Stimulated activated CD8-positive, alpha-beta memory T cell treated with anti-CD3 and anti-CD28 coated beads, Interleukin-15, amount 100 ng/mL, for 1 hour (primary cell): ENCODE results near the gene EPG5.

Experiments used
- DNase-seq: peaks from one replicate; pipeline ENCODE4 v3.0.0-alpha.2; 2020; ENCODE audit warnings: low read depth

The EPG5 gene

DNA sequence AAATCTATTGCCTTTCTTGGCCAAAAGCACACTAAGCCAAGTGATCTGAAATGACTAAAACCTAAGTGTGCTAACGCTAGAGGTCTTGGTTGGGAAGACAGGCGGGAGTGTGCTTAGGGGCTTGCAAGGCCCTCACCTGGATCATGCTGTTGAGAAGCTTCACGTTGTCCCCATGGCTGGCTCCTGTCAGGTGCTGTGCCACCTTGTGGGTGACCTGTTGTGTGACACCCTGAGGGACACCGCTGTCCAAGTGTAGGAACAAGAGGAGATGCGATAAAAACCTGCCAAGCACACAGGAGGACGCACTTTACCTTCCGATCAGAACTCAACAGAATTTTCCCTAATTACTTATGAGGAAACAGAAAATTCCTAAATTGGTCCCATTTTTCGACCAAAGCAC is 50.8 kb downstream of the EPG5 start:
- no peak for DNase-seq

DNA sequence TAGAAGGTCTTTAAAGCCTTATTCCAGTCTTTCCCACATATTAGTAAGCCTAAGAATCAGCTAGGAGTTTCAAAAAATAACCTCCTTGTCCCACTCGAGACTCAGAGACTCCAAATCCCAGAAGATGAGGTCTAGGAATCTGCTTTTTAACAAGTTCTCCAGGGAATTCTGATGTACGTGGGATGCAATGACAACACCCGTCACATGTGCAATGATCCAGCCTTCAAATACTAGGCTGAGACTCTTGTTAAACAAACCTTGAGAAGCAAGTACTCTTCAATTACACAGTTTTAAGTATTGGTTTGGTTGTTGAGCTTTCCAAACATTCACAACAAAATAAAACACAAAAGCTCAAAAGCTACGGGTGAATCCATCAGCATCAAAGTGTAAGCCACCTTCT is 53.9 kb downstream of the EPG5 start:
- DNase-seq = no peak

DNA sequence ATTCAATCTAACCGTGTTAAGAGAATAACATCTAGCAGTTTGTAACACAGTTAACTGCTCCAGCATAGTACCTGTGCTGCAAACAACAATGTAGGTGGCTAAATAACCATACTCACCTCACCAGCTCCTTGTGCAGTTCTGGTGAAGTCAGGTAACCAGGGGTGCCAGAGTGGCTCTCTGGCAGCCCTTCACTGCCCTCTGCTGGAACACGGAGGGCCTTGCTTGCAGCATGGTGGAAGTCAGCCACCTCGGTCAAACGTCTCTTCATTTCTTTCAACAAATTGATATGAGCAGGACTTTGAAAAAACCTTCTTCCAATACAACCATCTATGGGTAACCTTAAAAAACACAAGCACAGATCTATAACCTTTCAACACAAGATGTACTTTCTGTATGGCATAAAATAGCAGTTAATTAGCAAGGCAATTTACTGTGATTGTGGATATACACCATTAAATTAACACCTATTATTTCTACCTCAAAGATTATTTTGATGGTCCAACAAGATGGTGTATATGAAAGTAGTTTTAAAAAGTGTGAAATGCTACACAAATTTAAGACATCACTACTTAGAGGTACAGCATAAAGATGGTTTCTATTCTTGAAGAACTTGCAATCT is 56.6 kb downstream of the EPG5 start:
- peak; percentile 26 for DNase-seq

DNA sequence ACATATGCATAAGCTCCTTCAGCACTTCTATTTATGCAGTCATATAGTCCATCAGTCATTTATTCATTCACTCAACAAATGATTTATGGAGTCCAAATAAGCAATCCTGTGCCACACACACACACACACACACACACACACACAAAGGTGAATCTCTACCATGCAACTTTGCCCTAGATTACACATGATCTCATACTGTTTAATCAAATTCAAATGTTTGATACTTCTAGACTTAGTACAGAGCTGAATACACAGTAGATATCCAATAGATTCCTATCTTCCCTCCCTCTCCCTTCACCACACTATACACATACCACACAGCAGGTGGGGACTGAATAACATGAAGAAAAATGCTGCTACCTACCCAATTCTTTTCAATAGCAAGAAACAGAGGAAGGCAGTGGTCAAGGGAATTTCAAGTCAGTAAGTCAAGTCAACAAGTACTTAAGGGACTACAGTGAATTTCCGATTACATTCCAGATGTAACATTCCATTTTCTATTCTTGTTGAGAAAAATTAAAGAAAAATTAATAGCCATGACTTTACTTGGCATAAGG is 65.4 kb downstream of the EPG5 start:
- no peak for DNase-seq

DNA sequence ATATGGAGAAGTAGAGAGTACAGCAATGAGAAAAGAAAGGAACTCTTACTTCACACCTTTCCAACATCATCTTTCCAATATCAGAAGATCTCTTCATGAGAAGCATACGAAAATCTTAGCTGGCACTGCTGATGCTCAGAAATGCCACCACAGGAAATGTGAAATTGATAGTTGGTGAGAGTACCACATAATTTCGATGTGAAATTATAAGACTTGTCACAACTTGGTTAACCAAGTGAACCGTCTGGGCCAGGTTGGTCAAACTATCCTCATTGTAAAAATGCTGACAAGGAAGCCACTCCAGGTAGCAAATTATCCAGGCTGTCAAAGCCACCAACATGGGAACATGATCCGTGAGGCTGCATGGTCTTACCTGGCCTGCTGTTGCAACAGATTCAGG is 66.5 kb downstream of the EPG5 start:
- no peak for DNase-seq

DNA sequence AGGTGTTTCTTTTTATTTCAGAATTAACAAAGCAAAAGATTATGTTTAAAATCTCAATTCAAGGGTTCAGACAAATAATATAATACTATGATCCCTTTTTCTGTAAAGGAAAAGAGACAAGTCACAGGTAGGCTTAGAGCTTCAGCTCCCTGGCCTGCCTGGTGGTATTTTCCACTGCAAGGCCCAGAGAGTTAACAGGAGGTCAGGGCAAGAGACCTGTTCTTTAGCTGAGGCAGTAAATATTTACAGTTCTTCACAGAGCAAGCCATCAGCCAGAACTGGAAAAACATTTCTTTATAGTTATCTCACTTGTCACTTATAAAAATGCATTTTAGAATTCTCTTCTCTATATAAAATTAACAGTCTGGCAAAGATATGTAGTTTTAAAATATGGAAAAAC is 70.1 kb downstream of the EPG5 start:
- DNase-seq = no peak

DNA sequence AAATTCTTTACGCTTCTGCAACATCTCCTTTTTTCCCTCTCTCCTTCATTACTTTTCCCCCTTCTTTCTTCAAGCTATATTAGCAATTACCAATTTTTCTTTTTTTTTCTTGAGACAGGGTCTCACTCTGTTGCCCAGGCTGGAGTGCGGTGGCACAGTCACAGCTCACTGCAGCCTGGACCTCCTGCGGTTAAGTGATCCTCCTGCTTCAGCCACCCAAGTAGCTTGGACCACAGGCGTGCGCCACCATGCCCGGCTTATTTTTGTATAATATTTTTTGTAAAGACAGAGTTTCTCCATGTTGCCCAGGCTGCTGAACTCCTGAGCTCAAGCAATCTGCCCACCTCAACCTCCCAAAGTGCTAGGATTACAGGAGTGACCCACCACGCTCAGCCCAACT is 70.7 kb downstream of the EPG5 start:
- DNase-seq = no peak

DNA sequence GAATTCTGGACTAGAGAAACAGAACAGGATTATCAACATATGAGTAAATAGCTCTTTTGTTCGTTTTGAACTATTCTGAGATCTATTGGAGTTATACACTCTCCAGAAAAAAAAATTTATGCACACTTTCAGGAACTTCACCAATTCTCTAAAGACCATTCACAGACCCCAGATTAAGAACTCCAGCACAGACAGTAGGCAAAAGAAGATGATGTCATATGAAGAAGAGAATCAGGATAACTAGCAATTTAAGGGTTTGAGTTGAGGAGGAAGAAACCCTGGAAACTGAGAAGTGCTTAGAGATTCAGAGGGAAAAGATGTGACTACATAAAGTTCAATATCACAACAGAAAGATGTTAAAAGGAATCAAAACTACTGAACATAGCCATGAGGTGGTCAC is 71.8 kb downstream of the EPG5 start:
- DNase-seq = no peak

DNA sequence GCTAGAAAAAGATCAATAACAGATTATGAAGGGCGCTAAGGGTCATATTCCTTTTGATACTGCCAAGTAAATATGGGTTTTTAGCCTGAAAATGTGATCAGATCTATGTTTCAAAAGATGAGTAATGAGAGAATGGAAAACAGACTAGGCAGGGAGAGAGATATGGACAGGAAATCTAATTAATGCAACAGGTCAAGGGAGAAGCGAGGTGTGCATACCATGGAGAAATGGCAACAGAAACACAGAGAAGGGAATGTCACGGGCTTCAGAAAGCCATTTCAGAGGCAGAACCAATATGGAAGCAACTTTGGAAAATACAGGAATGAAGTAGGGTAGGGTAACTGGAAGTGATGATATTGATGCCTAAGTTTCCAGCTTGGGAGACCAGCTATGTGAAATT is 72.3 kb downstream of the EPG5 start:
- DNase-seq = no peak

DNA sequence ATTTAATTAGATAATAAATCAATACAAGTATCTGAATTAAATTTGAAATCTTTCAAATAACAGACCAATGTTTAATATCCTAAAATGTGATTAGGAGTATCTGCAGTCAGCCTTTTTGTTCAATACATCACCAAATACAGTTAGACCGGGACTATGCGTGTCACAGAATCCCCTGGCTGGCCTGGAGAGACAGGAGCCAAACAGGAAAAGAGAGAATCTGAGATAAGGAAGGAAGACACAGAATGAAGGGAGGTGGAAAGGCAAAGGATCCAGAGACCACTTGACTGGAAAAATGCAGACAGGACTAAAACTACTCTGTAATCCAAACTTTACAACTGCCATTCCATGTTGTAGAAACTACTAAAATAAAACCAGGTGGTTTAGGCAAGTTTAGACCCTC is 75.3 kb downstream of the EPG5 start:
- no peak for DNase-seq

DNA sequence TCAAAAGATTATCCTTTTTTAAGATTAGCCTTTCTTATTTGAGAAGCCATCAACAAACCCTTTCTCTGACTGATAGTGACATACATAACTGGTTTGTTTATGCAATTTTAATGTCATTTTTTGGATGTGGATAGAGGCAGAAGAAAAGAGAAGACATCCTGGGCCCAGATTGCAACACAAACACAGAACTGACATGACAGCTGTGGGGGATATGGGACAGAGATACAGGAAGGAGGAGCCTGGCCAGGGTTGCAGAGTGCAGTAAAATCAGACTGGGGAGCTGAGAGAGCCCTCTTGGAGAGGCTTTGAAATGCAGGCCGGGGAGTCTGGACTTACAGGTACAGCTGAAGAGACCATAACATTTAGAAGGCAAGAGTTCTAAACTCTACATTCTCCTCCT is 76.5 kb downstream of the EPG5 start:
- DNase-seq = no peak

DNA sequence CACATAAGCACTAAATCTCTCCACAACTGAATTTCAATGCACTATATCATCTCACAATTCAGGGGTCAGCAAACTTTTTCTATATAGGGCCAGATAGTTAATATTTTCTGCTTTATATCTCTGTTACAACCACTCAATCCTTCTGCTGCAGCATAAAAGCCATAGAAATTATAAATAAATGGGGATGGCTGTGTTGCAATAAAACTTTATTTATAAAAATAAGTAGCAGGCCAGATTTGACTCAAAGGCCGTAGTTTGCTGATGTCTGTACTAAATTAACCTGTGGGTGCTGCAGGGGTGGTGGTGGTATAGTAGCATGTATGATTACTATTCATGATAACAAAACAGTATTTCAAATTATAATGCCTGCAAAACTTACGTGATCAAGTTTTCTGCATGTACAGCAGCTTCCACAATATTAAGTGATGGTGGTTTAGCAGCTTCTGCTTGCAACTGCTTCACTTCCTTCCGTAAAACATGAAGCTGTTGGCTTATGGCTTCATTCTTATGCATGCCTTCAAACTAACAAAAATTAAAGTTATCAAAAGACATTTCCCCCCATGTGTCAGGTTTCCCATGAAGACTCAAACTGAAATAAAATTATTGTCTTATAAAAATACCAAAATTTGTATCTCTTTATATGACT is 77.6 kb downstream of the EPG5 start:
- no peak for DNase-seq

DNA sequence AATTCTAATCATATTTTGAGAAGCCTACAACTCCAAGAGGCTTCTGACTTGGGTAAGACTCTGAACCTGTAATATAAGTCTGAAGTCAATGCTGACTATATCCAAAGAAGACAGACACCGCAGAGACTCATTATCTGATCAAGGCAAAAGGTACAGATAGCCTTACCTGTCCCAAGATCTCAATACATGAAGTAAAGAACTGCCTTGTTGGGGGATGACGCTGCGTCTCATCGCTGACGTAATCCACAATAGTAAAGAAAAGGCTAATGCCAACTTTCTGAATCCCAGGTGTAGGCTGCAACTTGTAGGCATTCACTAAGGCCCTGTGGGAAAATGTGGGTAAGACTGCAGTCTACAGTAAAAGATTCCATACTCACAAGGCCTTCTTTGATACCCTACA is 79.5 kb downstream of the EPG5 start:
- DNase-seq = no peak

DNA sequence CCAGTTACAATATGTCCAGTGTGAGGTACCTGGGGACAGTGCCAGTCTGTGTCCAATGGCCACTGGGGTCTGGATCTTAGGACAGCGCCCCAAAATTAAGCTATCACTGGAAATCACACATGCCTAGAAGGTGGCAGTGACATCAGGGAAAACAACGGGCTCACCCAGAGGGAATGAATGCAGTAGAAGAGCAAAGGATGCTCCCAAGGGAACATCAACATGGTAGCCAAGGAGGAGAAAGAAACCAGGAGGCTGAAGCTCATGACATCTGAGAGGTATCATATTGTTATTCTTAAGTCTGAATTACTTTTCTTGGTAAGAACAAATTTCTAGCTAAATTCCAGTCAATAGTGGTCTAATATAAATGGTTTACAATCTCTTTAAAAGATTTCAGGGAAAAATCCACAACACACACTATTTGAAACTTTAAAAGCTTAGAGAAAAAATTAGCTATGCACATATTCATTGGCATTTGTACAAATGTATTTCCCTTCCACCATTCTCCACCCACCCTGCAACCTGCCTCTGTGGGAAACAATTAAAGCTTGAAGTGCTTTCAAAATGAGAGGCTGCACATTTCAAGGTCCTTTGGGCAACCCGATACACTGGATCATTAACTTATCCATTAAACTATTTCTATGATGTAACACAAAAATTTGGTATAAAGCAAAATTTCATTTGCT is 86.1 kb downstream of the EPG5 start:
- no peak for DNase-seq

DNA sequence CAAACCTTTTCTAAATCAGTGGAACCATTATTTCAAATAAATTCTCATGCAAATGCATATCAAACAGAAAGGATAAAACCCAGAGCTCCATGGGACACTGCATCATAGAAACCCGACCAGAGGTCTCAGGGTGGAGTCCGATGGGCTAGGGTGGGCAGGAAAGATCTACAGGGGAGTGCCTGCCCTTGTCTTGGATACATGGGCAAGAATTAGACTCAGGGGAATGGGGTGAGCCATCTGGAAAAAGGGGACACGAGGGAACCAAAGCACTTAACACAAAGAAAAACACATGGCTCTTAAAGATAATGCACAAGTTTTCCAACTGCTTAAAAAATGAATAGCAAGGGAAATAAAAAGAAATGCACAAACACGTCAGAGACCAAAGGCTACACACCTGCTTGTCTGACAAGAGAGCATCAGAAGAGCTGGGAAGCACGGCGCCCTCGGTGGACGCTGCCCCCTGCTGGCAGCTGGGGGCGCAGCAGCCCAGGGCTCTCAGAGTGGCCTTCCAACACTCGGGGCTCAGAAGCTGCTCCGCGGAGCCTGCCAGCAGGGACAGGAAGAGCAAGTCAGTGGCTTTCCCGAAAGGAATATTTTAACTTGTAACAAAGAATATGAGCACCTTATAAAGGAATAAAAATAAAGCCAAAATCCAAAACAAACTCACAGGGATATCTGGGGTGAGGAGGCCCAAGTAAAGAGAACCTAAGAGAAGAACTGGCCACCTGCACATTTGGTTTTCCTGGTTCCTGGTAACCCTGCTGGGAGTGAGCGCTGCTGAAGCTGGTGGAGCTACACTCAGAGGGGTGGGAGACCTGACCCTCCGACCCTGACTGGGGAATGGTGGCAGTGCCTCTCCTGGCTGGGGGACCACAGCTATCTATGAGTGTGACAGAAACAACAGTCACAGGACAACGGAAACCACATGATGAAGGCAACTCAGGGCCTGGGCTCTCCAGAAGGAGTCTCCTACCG is 87.2 kb downstream of the EPG5 start:
- DNase-seq = peak; percentile 48

DNA sequence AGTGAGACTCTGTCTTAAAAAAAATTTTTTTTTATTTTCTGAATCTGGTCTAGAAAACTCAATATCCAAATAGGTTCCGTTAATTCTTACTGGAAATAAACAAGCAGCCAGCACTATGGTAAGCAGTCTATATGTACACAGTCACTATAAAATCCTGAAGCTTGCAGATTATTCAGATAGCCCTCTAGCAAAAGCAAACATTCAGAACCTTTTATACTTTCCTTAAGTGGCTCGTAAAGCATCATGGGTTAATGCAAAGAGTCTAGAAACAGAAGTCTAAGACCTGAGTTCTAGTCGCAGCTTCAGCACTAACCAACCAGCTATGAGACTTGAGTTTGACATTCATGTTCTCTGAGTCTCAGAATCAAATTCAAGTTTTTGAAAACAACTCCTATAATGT is 89.7 kb downstream of the EPG5 start:
- no peak for DNase-seq

DNA sequence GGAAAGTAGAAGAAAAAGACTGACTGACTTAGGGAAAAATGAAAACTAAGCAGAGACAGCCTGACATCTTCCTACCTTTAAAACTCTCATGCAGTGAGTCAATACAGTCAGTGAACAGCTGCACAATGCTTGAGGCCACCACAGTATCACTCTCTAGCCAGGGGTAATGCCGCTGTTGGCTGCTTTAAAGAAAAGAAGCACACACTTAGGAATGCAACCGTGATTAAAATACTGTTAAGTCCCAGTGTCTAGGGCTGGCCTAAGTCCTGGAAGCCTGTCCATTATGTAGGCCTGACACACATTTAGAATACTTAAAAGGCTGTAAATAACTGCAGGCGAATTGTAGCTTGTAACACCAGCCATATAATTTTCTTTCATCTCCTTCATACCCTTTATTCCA is 91.0 kb downstream of the EPG5 start:
- DNase-seq = no peak

DNA sequence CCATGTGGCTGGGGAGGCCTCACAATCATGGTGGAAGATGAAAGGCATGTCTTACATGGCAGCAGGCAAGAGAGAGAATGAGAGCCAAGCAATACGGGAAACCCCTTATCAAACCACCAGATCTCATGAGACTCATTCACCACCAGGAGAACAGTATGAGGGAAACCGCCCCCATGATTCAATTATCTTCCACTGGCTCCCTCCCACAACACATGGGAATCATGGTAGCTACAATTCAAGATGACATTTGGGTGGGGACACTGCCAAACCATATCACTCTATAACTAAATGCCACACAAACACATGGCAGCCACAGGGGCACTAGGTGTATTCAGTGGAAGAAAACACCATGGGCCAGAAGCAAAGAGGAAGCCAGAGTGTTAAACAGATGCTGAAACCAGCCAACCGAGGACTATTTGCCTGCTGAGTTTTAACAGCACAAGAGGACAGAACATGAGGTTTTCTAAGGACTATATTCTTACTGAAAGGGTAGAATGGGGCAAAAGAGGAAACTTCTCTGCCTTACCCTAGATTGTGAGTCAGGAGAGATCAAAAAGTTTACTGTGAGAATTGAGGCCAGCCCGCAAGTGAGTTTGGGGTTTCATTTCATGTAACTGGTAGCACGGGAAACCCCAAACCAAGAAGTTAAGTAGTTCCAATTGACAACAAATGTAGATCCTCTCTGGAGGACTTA is 92.5 kb downstream of the EPG5 start:
- DNase-seq = no peak

DNA sequence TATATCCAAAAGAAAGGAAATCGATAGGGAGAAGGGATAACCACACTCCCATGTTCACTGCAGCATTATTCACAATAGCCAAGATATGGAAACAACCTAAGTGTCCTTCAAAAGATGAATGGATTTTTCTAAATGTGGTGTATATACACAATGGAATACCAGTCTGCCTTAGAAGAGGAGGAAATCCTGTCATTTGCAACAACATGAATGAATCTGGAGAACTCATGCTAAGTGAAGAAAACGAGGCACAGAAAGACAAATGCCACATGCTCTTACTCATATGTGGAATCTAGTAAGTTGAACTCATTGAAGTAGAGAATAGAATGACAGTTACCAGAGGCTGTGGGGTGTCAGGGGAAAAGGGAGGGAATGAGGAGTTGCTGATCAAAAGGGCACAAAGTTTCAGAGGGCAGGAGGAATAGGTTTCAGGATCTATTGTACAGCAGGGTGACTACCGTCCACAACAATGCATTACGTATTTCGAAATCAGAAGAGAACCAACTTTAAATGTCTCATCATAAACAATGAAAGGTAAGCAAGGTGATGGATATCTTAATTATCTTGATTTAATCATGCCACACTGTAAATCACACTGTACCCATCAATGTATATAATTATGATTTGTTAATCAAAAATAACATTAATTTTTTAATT is 95.6 kb downstream of the EPG5 start:
- no peak for DNase-seq

DNA sequence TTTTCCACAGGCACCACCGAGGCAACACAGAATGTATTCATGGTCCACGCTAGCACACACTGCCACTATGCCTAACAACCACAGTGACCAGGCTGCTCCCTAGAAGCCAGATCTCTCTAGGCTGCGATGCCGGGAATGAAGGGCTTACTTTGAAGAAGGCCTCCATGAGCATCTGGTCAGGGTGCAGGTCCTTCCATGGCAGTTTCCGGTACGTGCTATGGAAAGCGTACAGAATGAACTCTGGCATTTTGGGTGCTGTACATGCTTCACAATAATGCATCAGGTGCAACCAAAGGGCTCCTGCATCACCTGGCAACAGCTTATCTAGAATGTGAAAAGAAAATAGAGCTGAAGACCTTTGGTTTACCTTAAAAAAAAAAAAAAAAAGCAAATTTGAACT is 96.7 kb downstream of the EPG5 start:
- DNase-seq = no peak

DNA sequence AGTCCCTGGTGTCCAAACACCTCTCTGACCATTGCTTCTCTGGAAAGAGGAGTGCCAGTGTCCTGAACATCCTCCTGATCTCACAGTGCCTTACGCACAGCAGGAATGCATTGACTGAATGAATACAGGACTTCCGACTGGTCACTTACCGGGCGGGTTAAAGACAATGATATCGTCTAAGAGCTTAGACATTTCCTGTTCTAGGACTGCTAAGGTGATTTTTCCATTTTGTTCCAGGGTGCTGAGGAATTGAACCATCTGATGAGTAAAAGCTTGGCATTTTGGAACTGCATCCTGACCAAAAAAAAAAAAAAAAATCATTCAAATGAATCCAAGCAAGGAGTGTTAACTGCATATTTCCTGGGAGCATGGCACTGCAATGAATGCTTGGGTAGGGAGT is 101.7 kb downstream of the EPG5 start:
- DNase-seq = no peak
